ENCODE measurements around the gene KCTD12.

GRCh38 chr13:76832258-76832988 lies 53.8 kb downstream of the KCTD12 start:
- TF ChIP-seq EZH2 (IDR thresholded peaks at IDR 0.05; ENCODE audit: borderline replicate concordance, low read length) = no peak
- TF ChIP-seq CTCF (conservative IDR thresholded peaks at IDR 0.05 in 1 of 2, IDR thresholded peaks at IDR 0.05 in 1 of 2; ENCODE audit: extremely low read depth in 1 of 2, insufficient read depth in 1 of 2, low read depth in 1 of 2, low read length in 2 of 2) = no peak

Data from mammary epithelial cell (primary cell).